KOPT-K1 (cell line): ENCODE data around the gene ORC6.

Source experiments
- H3K27ac ChIP-seq: fragments of 200-600 bp; sonication (generic); 2 replicates; pipeline ENCODE4 v1.5.1; 2016; ENCODE audit warnings: antibody characterized with exemption, mild to moderate bottlenecking, low read depth, low read length; ENCODE audit not compliant: poor library complexity, severe bottlenecking
- H3K36me3 ChIP-seq: fragments of 200-600 bp; sonication (generic); 2 replicates; pipeline ENCODE4 v1.5.1; 2017; ENCODE audit warnings: antibody characterized with exemption, mild to moderate bottlenecking, low read length, moderate library complexity; ENCODE audit not compliant: insufficient read depth
- H3K9me3 ChIP-seq: fragments of 200-600 bp; sonication (generic); 2 replicates; pipeline ENCODE4 v1.5.1; 2017; ENCODE audit warnings: antibody characterized with exemption, low read length, mild to moderate bottlenecking; ENCODE audit not compliant: insufficient read depth, poor library complexity, severe bottlenecking

ORC6 gene

DNA sequence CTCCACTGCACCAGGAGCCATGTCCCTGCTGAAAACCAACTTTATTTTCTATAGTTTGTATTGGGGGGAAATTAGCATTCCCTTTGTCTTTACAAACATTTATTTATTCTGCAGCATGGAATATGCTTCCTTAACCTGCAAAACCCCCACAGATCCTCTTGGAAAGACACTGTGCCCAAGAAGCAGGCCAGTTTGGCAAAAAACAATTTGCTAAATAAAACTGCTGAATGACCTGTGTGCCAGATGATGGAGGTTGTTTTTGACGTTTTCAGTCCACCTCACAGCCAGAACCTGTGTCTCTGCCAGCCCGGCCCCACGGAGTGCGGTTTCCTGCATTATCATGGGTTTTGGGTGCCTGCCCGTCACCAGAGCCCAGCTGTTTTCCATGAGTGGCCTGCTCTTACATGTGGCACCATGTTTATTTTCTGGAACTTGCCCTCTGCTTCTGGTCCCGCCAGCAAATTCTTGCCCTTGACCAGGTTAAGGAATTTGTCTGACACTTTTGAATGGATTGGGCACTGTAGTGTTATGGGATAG lies 26.4 kb downstream of the ORC6 start:
- H3K36me3 ChIP-seq: no peaks in the 10 kb centered on the region
- no peak overlapping the region for H3K27ac ChIP-seq
- no peaks in the 10 kb centered on the region for H3K9me3 ChIP-seq

- H3K27ac ChIP-seq: no peak overlapping the region
- H3K36me3 ChIP-seq: no peaks in the 10 kb centered on the region
- no peaks in the 10 kb centered on the region for H3K9me3 ChIP-seq
These were observed 28.2 kb downstream of the ORC6 start for GRCh38 chr16:46717692-46718091.

- no peak overlapping the region for H3K27ac ChIP-seq
- H3K9me3 ChIP-seq: no peaks in the 10 kb centered on the region
- no peaks in the 10 kb centered on the region for H3K36me3 ChIP-seq
These were observed 28.8 kb downstream of the ORC6 start for GRCh38 chr16:46718214-46718613.

DNA sequence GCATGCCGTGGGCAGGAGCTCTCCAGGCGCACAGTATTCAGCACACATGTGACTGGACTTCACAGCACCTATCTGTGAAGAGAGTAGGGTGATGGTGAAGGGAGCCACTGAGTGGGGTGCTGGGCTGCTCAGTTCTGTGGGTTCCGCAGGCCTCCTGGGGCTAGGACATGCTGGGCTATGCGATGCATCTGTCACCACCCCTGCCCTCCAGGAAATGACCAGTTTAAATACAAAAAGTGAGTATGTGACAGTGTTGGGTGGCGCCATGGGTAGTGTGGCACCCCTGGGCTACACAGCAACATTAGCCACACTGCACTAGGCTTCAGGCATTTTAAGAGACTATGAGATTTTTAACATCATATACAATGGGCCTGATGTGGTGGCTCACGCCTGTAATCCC lies 30.1 kb downstream of the ORC6 start:
- H3K36me3 ChIP-seq: no peaks in the 10 kb centered on the region
- H3K27ac ChIP-seq: no peak overlapping the region

DNA sequence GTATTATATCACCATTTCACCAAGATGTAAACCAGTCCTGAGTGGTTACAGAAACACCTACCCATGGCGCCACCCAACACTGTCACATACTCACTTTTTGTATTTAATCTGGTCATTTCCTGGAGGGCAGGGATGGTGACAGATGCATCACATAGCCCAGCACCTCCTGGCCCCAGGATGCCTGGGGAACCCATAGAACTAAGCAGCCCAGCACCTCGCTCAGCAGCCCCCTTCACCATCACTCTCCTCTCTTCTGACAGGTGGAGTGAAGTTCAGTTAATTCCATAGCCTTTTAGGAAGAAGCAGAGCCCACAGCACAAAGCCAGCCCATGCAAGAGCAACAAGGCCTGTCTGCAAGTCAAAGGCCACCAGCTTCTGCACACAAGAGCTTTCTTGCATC lies 31.2 kb downstream of the ORC6 start:
- H3K36me3 ChIP-seq: no peaks in the 10 kb centered on the region
- peaks cover 11% of the 10 kb centered on the region for H3K9me3 ChIP-seq
- no peak overlapping the region for H3K27ac ChIP-seq

More for the DNA sequence above, 30.1 kb downstream of the ORC6 start:
- peaks cover 2% of the 10 kb centered on the region for H3K9me3 ChIP-seq

DNA sequence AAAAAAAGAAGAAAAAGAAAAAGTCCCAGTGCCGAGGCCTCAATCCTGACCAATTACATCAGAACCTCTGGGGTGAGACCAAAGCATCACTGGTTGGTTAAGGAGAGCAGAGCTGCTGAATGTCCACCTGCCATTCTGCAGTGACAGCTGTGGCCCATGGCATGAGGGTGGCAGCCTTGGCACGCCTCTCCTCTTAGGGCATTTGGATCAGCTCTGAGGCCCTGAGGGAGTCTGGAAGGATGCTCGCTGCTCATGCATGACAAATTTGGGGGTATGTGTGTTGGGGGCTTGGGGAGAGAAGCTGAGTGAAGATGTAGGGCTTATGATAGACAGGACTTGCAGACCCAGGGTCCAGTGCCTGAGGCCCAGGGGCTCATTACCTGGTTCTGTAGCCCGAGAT lies 32.4 kb downstream of the ORC6 start:
- peaks cover 16% of the 10 kb centered on the region for H3K9me3 ChIP-seq
- no peaks in the 10 kb centered on the region for H3K36me3 ChIP-seq
- H3K27ac ChIP-seq: no peak overlapping the region

DNA sequence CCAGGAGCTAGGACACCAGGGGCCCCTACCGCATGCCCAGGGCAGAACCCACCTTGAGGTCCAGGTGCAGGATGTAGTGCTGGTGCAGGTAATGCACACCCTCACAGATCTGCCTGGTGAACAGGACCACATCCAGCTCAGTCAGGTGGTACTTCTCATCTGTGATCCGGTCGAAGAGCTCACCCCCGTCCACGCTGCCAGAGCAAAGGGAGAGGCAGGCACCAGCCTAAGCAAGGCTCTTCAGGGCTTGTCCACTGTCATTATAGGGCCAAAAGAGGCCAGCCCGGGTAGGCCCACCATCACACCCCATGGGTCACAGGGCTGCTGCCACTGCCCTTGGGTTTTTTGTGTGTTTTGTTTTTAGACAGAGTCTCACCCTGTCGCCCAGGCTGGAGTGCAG lies 37.7 kb downstream of the ORC6 start:
- Histone ChIP-seq H3K27ac (no peak overlapping the region), H3K9me3 (peaks cover 16% of the 10 kb centered on the region), H3K36me3 (no peaks in the 10 kb centered on the region)

- Histone ChIP-seq H3K27ac (no peak overlapping the region), H3K36me3 (no peaks in the 10 kb centered on the region), H3K9me3 (peaks cover 16% of the 10 kb centered on the region)
These were observed 38.2 kb downstream of the ORC6 start for GRCh38 chr16:46727630-46728029.

GRCh38 chr16:46728806-46729205 lies 39.3 kb downstream of the ORC6 start:
- peaks cover 16% of the 10 kb centered on the region for H3K9me3 ChIP-seq
- no peak overlapping the region for H3K27ac ChIP-seq
- no peaks in the 10 kb centered on the region for H3K36me3 ChIP-seq

DNA sequence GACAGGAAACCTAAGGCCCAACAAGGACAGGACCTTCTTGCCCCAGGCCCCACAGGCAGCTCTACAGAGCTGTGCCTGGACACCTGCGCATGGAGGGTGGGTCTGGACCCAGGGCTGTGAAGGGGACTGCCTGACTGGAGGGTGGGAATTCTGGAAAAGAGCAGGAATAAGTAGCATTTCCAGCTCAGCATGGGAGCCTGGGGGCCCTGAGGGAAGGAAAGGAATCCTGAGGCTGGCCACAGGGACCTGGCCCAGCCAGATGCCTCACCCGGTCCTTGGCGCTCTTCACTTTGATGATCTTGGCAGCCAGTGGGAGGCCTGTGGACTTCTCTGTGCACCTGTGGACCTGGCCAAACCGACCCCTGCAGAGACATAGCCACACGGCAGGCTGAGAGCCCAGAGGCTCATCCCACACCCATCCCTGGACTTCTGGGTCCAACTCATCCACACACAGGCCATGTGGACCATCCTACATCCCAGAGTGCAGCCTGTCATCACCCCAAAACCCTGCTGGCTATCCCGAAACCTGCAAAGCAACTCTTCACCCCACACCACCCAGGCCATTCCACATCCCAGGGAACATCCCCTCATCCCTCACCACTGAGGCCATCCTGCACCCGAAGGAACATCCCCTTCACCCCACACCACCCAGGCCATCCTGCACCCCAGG lies 40.0 kb downstream of the ORC6 start:
- H3K27ac ChIP-seq: no peak overlapping the region
- H3K9me3 ChIP-seq: peaks cover 14% of the 10 kb centered on the region
- no peaks in the 10 kb centered on the region for H3K36me3 ChIP-seq

- H3K36me3 ChIP-seq: no peaks in the 10 kb centered on the region
- H3K9me3 ChIP-seq: peaks cover 10% of the 10 kb centered on the region
- no peak overlapping the region for H3K27ac ChIP-seq
These were observed 40.7 kb downstream of the ORC6 start for GRCh38 chr16:46730126-46730525.

DNA sequence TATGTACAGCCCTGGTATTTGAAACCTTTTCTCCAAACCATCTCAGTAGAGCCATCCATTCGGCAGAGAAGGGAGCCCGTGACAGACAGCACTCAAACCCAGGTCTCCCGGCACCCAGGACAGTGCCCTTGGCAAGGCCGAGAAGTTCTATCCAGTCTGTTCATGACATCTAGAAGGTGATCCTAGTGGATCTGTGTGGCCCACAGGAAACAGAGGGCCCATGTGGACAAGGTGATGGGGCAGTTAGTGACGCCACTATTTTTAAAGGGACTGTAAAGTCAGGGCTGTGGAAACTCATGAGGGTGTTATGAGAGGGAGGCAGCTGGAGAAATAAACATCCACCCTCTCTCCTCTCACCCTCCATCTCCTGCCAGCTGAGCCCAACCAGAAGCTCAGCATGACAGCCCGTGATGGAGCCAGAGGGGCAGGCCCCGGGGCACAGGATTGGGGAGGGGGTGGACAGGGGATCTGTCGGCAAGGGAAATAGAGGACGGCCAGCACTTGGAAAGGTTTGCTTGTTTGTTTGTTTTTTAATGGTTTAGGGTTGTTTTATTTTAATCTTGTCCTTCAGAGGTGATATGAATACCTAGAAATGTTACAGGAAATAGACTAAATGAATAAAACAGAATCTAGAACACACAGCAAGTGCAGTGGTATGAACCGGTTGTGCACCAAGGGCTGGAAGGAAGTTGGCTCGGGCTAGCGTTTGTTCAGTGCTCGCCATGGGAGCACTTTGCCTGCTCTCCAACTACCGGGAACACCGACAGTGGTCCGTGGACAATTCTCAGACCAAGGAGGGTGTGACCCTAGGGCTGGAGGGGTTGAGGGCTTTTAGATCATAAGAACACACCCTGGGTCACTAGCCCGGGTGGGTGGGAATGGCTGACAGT lies 41.6 kb downstream of the ORC6 start:
- no peaks in the 10 kb centered on the region for H3K36me3 ChIP-seq
- H3K9me3 ChIP-seq: peaks cover under 1% of the 10 kb centered on the region
- H3K27ac ChIP-seq: no peak overlapping the region

DNA sequence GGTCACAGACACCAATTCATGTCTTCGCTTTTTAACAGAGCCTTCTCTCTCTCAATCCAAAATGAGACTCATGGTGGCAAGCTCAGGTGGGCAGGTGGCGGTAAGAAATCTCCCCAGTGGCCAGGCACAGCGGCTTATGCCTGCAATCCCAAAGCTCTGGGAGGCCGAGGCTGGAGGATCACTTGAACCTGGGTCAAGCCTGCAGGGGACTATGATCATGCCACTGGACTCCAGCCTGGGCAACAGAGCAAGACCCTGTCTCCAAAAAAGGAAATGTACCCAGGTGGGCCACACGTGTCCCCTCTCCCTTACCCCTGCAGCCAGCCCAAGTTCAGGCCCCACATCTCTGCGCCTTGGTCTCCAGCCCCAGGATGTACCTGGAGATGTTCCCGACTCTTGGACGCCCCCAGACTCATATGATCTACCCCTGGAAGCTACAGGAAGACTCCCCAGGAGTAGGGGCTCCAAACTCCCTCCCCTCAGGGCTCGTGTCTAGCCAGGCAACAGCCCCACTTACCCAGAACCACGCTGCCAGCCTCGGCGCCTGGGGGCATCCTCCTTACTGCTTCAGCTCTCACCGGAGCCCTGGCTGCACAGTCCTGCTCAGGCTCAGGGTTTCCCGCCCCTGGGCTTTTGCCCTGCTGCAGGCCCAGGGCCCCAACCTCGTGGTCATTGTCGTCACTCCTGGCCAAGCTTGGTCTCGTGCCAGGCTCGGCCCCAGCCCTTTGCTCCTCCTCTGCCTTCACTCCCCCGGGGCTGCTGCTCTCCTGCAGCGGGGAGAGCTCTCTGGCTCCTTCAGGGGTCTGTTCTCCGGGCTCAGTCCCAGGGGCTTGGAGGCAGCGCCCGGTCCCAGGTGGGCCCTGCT lies 42.5 kb downstream of the ORC6 start:
- no peaks in the 10 kb centered on the region for H3K36me3 ChIP-seq
- no peak overlapping the region for H3K27ac ChIP-seq

GRCh38 chr16:46732561-46732960 lies 43.1 kb downstream of the ORC6 start:
- Histone ChIP-seq H3K9me3 (no peaks in the 10 kb centered on the region), H3K27ac (no peak overlapping the region), H3K36me3 (no peaks in the 10 kb centered on the region)

More for the DNA sequence above, 42.5 kb downstream of the ORC6 start:
- no peaks in the 10 kb centered on the region for H3K9me3 ChIP-seq
